Endothelial cell of umbilical vein (primary cell): ENCODE data around the gene PRAF2. TPM values are rescaled to one million over a fixed set of nuclear protein-coding genes. Genes with fewer than 3 reads are reported as not detected.

Source experiments
- BruUV-seq: library from RNA; stranded (reverse); fragments of 400-500 nt; replicated peaks from 2 replicates; lab custom pipeline; 2021; lab: Mats Ljungman, UMichigan
- CTCF ChIA-PET: fragments of 300-600, 350-600 bp; sonication (Branson Sonifier 250); formaldehyde crosslinking; loops from one replicate; lab custom pipeline; 2021; ENCODE audit warnings: antibody characterized with exemption, inconsistent platforms; lab: Charles Lee
- POLR2A ChIA-PET: fragments of 300-600, 350-600 bp; sonication (Branson Sonifier 250); formaldehyde crosslinking; loops from one replicate; lab custom pipeline; 2021; ENCODE audit warnings: antibody characterized with exemption, inconsistent platforms; lab: Charles Lee
- DNase-seq: peaks from one replicate; pipeline ENCODE4 v3.0.0-alpha.2; 2011; ENCODE audit warnings: low read depth, low spot score
- FAIRE-seq: peaks from 2 replicates; lab custom pipeline; 2011; peaks lifted over from hg19 to GRCh38; lab: Jason Lieb, UNC
- H2AFZ ChIP-seq: 2 replicates; pipeline ENCODE4 v1.6.0; 2012; ENCODE audit warnings: low read depth, low read length, control low read depth, inconsistent platforms
- H3K27ac ChIP-seq: 2 replicates; pipeline ENCODE4 v1.5.1; 2011; ENCODE audit warnings: low read depth, mild to moderate bottlenecking, control low read depth, low read length, moderate library complexity; ENCODE audit not compliant: insufficient read depth
- H3K27me3 ChIP-seq, 2 experiments: 2 replicates each; pipeline versions ENCODE4 v1.6.0 to v1.6.1; 2011; ENCODE audit warnings: low read length in 2 of 2, mixed read lengths in 1 of 2; ENCODE audit not compliant: control insufficient read depth in 2 of 2, insufficient read depth in 2 of 2
- H3K36me3 ChIP-seq, 2 experiments: 2 replicates in 1 of 2; 3 replicates in 1 of 2; pipeline ENCODE4 v1.5.1; 2011; ENCODE audit warnings: low read length in 2 of 2, mild to moderate bottlenecking in 1 of 2, moderate library complexity in 1 of 2; ENCODE audit not compliant: control insufficient read depth in 2 of 2, insufficient read depth in 2 of 2; ENCODE audit errors: extremely low read depth in 1 of 2
- H3K4me1 ChIP-seq: 3 replicates; pipeline ENCODE4 v1.5.1; 2011; ENCODE audit warnings: mild to moderate bottlenecking, low read length; ENCODE audit not compliant: control insufficient read depth, insufficient read depth; ENCODE audit errors: extremely low read depth
- H3K4me2 ChIP-seq: 2 replicates; pipeline ENCODE4 v1.6.1; 2011; ENCODE audit warnings: low read length, control low read depth, mixed read lengths; ENCODE audit not compliant: insufficient read depth
- H3K4me3 ChIP-seq, 3 experiments: fragments of 200-600 bp in 1 of 3; sonication (generic), shearing (Covaris generic) in 1 of 3; replicated peaks in 1 of 3; 2 replicates each; pipeline ENCODE4 v1.5.1; 2011 to 2016; ENCODE audit warnings: control low read depth in 3 of 3, low read length in 3 of 3, mild to moderate bottlenecking in 2 of 3, inconsistent platforms in 1 of 3, low read depth in 1 of 3, moderate library complexity in 1 of 3; ENCODE audit not compliant: insufficient read depth in 1 of 3
- H3K79me2 ChIP-seq: 2 replicates; pipeline ENCODE4 v1.6.0; 2012; ENCODE audit warnings: low read length, inconsistent platforms; ENCODE audit not compliant: control insufficient read depth, insufficient read depth
- H3K9ac ChIP-seq: replicated peaks from 2 replicates; pipeline ENCODE3; 2011; ENCODE audit warnings: low read length, control low read depth; ENCODE audit not compliant: insufficient read depth; ENCODE audit errors: extremely low read depth
- H3K9me1 ChIP-seq: replicated peaks from 3 replicates; pipeline ENCODE4 v1.6.0; 2011; ENCODE audit warnings: mild to moderate bottlenecking, low read length; ENCODE audit not compliant: control insufficient read depth, insufficient read depth; ENCODE audit errors: extremely low read depth
- H3K9me3 ChIP-seq: replicated peaks from 2 replicates; pipeline ENCODE4 v1.5.1; 2012; ENCODE audit warnings: low read length, inconsistent platforms; ENCODE audit not compliant: control insufficient read depth, insufficient read depth
- H4K20me1 ChIP-seq: replicated peaks from 2 replicates; pipeline ENCODE3; 2011; ENCODE audit warnings: mild to moderate bottlenecking, low read length; ENCODE audit not compliant: control insufficient read depth, insufficient read depth; ENCODE audit errors: extremely low read depth
- CTCF ChIP-seq, 2 donors: IDR thresholded peaks; 1 replicate in 1 of 2; 2 replicates in 1 of 2; pipeline ENCODE4 v1.5.1; 2011; ENCODE audit warnings: low read length in 2 of 2, mild to moderate bottlenecking in 2 of 2, moderate library complexity in 2 of 2, control low read depth in 1 of 2, inconsistent platforms in 1 of 2, low read depth in 1 of 2; ENCODE audit not compliant: insufficient read depth in 1 of 2; ENCODE audit errors: extremely low read depth in 1 of 2
- EZH2 ChIP-seq: IDR thresholded peaks from 2 replicates; pipeline ENCODE4 v1.6.1; 2012; ENCODE audit warnings: borderline replicate concordance, low read depth, mild to moderate bottlenecking, moderate library complexity, low read length, inconsistent platforms; ENCODE audit not compliant: severe bottlenecking
- FOS ChIP-seq: IDR thresholded peaks from 2 replicates; pipeline ENCODE4 v1.6.1; 2011; ENCODE audit warnings: mild to moderate bottlenecking, low read length, moderate library complexity, borderline replicate concordance; ENCODE audit not compliant: insufficient read depth
- GATA2 ChIP-seq: IDR thresholded peaks from 2 replicates; pipeline ENCODE4 v1.7.0; 2011; ENCODE audit warnings: low read depth, mild to moderate bottlenecking, moderate library complexity, mixed read lengths, low read length; ENCODE audit not compliant: insufficient read length, insufficient read depth
- JUN ChIP-seq: IDR thresholded peaks from 2 replicates; pipeline ENCODE4 v1.6.1; 2011; ENCODE audit warnings: borderline replicate concordance, low read depth; ENCODE audit not compliant: insufficient read length, insufficient read depth
- MAX ChIP-seq: IDR thresholded peaks from 2 replicates; pipeline ENCODE4 v1.6.1; 2011; ENCODE audit not compliant: insufficient read depth, insufficient read length
- MYC ChIP-seq: IDR thresholded peaks from one replicate; pipeline ENCODE4 v1.6.1; 2011; ENCODE audit warnings: mild to moderate bottlenecking, low read depth, low read length
- POLR2A ChIP-seq: IDR thresholded peaks from 2 replicates; pipeline ENCODE4 v1.6.1; 2012; ENCODE audit warnings: low read depth, mild to moderate bottlenecking, control low read depth, low read length
- POLR2AphosphoS5 ChIP-seq: IDR thresholded peaks from 2 replicates; pipeline ENCODE4 v1.6.1; 2012; ENCODE audit warnings: low read depth, mild to moderate bottlenecking, control low read depth, low read length, moderate library complexity; ENCODE audit not compliant: insufficient read depth
- dilution Hi-C: fragments of 300-500 bp; cut with MboI; formaldehyde crosslinking; loops from one replicate; pipeline ENCODE4 v1.15.0; 2019; ENCODE audit warnings: low sequenced_read_pairs; ENCODE audit not compliant: extremely low pct_ligation_motif_present
- intact Hi-C: fragments of 100-400 bp; cut with micrococcal nuclease; formaldehyde crosslinking; loops from one replicate; pipeline ENCODE4 v1.10.0; 2022
- polyA plus RNA-seq, 4 experiments: library from polyadenylated mRNA; depleted of rRNA in 3 of 4; stranded (reverse) in 3 of 4; unstranded in 1 of 4; fragments of >200 nt; gene quantifications; 2 replicates each; pipeline versions ENCODE4 v1.2.1 to v1.2.3, GENCODE V29; 2011 to 2012; ENCODE audit warnings: missing spikeins in 1 of 4
- total RNA-seq: library from RNA; stranded (reverse); gene quantifications from 2 replicates; pipeline ENCODE4 v1.2.3, GENCODE V29; 2021

Gene PRAF2
- total and polyA plus RNA-seq, 2 donors (not counting 3 experiments of a cell fraction or from before 2014, with no cell fraction given) = 36.2 to 41.6 TPM

DNA sequence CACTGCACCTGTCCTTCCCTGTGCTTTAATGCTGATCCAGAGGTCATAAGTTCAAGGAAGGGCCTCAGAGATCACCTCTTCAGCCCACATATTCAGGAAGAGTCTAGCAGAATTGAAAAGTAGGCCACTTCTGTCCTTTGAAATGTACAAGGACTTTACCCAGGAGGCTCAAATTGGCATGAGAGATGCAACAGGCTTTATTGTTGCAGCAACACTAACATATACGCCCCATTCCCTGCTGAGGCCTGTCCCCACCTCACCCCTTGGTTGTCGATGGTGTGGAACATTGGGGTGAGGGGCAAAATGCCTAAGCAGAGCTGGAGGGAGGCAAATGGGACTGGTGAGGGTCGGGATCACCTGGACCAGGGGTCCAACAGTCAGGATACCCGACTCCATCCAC, 2.8 kb downstream of the PRAF2 start:
- no peak overlapping the region for H3K4me2 ChIP-seq
- H3K9ac ChIP-seq = no peak overlapping the region
- H4K20me1 ChIP-seq = no peaks in the 10 kb centered on the region
- no peaks in the 10 kb centered on the region for H3K27me3 ChIP-seq
- H3K36me3 ChIP-seq = no peaks in the 10 kb centered on the region
- H3K9me3 ChIP-seq = no peaks in the 10 kb centered on the region
- dilution Hi-C loops = no loop called here
- no peak overlapping the region for H2AFZ ChIP-seq
- H3K79me2 ChIP-seq = peaks cover 11% of the 10 kb centered on the region
- no peak overlapping the region for H3K4me3 ChIP-seq
- BruUV-seq = no TSS peak
- intact Hi-C loops = loop anchor here (10.0 kb wide), 1 partner anchor 684 kb away; no protein-coding TSS in a partner anchor
- DNase-seq (no peak), FAIRE-seq (peak; percentile 33)
- TF ChIP-seq MAX = no peak
- no peak for TF ChIP-seq FOS
- TF ChIP-seq EZH2 = no peak
- TF ChIP-seq POLR2AphosphoS5 = no peak
- TF ChIP-seq JUN = no peak
- H3K27ac ChIP-seq = no peak overlapping the region
- ChIA-PET POLR2A (no interaction called here), CTCF (no interaction called here)
- no peaks in the 10 kb centered on the region for H3K9me1 ChIP-seq
- H3K4me1 ChIP-seq = peaks cover 9% of the 10 kb centered on the region

GRCh38 chrX:49069038-49069437, 4.8 kb downstream of the PRAF2 start:
- ChIA-PET CTCF (no interaction called here), POLR2A (no interaction called here)
- no peak for FAIRE-seq
- Histone ChIP-seq H3K9me1 (no peaks in the 10 kb centered on the region), H3K4me1 (peaks cover 9% of the 10 kb centered on the region), H3K27me3 (no peaks in the 10 kb centered on the region), H3K36me3 (peaks cover 0 to 2% of the 10 kb centered on the region in 2 experiments), H3K4me2 (no peak overlapping the region), H4K20me1 (no peaks in the 10 kb centered on the region), H3K27ac (no peak overlapping the region), H3K4me3 (no peak overlapping the region), H3K79me2 (peaks cover 11% of the 10 kb centered on the region), H3K9ac (no peak overlapping the region), H3K9me3 (no peaks in the 10 kb centered on the region), H2AFZ (no peak overlapping the region)
- BruUV-seq = no TSS peak
- dilution Hi-C loops = no loop called here
- intact Hi-C loops = no loop called here
- no peak for DNase-seq
- no peak for TF ChIP-seq MYC
- TF ChIP-seq POLR2A = no peak
- no peak for TF ChIP-seq EZH2
- no peak for TF ChIP-seq MAX
- no peak for TF ChIP-seq POLR2AphosphoS5
- no peak for TF ChIP-seq JUN
- no peak for TF ChIP-seq CTCF (IDR thresholded peaks at IDR 0.05; ENCODE audit: extremely low read depth in 1 of 2, insufficient read depth in 1 of 2, low read depth in 1 of 2, low read length in 2 of 2)
- no peak for TF ChIP-seq GATA2
- TF ChIP-seq FOS = no peak
